GM20431 (cell line): Measurements from ENCODE around the gene LINGO1.

Source experiments
- in situ Hi-C: fragments of 300-500 bp; cut with MseI, MboI; formaldehyde crosslinking; loops from one replicate; pipeline ENCODE4 v1.15.0; 2020; ENCODE audit warnings: low sequenced_read_pairs; ENCODE audit not compliant: unreplicated experiment

LINGO1 gene

GRCh38 chr15:77602800-77603199, 29.9 kb downstream of the LINGO1 start:
- in situ Hi-C loops, result no loop called here

DNA sequence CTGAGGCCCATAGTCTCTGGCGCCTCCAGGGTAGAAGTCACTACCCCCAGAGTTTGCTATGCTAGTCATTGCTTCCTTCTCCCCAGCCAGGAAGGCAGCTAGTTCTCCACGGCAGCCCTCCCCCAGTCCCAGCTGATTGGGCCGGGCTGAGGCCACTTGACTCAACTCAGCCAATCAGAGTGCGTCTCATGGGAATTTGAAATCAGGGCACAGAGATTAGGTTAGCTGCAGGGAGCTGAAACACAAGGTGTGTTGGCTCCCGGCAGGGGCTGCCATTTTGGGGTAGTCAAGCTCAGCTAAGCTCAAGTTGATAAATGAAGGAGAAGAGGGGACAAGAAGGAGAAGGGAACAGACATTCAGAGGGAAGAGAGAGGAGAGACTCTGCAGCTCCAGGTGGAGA, 32.8 kb downstream of the LINGO1 start:
- in situ Hi-C loops, result no loop called here

DNA sequence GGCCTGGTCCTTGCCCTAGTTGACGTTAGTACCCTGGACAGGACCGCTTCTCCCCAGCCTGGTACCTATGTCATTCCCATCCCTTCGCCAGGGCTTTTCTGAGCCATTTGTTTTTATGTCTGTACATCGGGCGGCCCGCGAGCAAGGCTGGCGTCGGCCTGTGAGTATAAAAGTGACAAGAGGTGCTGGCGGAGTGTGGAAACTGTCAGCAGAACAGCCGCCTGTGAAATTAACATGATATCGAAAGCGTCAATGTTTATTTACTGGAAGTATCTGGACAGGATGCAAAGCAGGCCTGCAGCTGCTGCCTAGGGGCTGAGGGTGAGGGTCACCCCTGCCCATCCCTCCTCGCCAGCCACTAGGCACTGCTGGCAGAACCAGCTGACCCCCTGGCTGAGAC, 33.4 kb downstream of the LINGO1 start:
- in situ Hi-C loops, result no loop called here

- in situ Hi-C loops, result no loop called here
Observed at GRCh38 chr15:77598644-77599043, 34.1 kb downstream of the LINGO1 start.

DNA sequence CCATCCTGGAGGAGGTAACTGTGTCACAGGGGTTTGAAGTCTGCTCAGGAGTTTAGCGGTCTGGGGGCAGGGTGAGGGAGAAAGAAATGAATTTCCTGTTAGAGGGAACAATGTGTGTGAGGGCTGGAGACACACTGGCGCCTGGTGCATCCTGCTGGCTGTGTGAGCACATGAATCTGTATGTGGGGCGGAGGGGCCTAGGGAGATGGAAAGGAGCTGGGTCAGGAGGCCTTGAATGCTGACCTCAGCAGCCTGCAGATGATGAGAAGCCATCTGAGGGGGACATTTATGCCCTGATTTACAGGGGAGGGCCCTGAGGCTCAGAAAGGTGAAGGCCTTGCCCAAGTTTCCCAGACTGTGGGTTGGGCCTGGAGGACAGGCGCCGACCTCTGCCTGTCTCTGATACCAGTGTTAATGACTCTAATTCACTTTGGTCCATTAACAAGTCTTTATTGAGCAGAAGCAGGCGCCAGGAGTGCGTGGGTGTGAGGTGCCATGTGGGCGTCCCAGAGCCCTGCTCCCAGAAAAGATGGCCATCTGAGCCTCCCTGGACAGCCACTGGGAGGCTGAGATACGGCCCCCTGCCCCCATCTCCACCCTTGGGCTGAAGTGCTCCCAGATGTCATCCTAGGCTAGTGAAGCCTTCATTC, 34.8 kb downstream of the LINGO1 start:
- in situ Hi-C loops, result no loop called here

DNA sequence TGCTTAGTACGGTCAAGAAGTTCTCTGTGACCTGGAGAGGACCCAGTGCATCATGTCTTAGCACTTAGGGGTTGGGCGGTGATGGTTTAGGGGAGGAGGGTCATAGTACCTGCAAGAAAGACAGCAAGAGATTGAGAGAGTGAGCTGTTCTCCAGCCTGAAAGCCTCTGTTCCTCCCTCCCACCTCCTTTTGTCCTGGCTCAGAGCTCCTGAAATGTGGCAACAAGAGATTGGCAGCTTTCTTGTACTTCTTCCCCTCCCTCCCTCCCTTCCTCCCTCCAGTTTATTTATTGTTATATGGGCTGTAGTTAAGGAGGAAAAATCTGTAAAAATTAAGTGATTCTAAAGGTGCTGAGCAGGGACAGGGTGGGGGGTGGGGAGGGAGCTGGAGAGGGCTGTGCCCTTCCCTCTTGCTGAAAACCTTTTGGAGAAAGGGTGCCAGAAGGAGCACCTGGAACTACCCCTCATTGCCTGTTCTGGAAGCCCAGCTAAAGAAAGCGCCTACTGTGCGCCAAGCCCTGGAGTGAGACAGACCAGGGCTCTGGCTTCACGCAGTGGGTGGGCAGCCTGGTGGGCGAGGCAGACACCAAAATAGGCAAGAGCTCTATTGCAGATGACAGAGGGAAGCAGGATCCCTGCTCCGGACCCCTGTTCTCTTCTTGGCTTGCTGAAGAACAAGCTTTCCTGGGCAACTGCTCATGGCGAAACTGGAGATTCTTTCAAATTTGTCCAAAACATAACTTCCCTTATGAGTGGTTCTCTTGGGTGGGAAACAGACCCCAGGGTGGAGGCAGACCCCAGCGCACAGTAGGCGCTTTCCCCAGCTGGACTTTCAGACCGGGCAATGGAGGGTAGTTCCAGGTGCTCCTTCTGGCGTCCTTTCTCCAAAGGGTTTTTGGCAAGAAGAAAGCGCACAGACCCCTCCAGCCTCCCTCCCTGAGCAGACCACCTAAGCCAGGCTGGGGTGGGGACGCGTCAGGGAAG, 35.6 kb downstream of the LINGO1 start:
- in situ Hi-C loops, result no loop called here

- in situ Hi-C loops, result no loop called here
Observed at GRCh38 chr15:77595231-77595630, 37.5 kb downstream of the LINGO1 start.

- in situ Hi-C loops, result no loop called here
Observed at GRCh38 chr15:77592758-77593157, 40.0 kb downstream of the LINGO1 start.

DNA sequence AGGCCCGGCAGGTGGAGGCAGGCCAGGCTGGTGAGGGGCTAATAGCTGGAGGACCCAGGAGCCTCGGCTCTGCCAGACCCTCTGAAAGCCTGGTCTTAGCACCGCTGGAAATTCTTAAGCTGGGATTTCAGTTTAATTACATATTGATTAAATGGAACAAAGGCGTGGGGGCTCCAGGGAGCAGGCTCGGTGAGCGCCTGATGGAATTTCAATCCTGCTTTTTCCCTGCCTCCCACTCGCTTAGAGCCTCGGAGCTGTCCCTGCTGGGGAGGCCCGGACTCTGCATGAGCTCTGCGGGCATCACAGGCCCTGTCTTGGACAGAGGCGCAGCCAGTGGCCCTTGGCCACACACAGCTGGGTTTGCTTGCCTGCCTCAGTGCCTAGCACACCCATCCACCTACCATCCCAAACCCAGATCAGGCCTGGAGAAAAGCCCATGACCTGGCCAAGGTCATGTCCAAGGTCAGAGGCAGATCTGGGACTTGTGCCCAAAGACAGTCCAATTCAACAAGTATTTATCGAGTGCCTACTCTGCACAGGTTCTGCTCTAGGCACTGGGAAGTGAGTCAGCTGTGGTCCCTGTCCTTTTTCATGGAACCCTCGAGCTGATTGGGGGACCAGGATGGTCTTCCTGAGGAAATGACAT, 40.6 kb downstream of the LINGO1 start:
- in situ Hi-C loops, result no loop called here

- in situ Hi-C loops, result no loop called here
Observed at GRCh38 chr15:77589839-77590238, 42.9 kb downstream of the LINGO1 start.

GRCh38 chr15:77588126-77588525, 44.6 kb downstream of the LINGO1 start:
- in situ Hi-C loops, result no loop called here

DNA sequence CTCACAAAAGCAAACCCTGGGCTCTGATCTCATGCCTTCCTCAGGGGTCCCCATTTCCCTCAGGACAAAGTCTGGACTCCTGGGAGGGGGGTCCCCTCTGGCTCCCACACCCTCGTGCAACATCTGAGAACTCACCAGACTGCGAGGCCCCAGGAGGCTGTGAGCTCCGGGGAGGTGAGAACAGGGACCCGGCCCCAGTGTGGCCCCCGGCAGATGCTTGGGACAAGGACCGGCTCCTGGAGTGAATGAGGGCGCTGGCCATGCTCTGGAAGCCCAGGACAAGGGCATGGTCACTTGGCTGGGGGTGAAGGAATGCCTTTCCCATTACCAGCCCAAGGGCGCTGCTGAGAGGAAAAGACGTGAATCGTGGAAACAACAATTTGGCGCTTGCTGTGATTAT, 48.0 kb downstream of the LINGO1 start:
- in situ Hi-C loops, result no loop called here

DNA sequence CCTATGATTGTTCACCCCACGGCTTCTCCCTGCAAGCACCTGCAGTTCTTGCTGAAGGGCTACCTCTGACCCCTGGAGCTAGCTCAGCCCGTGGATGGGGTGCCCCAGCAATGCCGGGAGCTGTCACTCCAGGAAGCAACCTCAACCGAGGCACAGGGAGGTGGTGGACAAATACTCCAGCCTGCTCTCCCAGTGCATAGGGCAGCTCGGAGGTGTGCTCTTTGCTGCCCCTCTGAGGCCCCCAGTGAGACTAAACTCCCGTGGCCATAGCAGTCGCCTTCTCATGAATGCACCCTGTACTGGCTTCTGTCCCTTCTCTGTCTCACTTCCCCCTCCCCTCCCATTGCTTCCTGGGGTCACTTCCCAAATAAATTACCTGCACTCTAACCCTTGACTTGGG, 48.5 kb downstream of the LINGO1 start:
- in situ Hi-C loops, result no loop called here

GRCh38 chr15:77582763-77583162, 49.9 kb downstream of the LINGO1 start:
- in situ Hi-C loops, result no loop called here

DNA sequence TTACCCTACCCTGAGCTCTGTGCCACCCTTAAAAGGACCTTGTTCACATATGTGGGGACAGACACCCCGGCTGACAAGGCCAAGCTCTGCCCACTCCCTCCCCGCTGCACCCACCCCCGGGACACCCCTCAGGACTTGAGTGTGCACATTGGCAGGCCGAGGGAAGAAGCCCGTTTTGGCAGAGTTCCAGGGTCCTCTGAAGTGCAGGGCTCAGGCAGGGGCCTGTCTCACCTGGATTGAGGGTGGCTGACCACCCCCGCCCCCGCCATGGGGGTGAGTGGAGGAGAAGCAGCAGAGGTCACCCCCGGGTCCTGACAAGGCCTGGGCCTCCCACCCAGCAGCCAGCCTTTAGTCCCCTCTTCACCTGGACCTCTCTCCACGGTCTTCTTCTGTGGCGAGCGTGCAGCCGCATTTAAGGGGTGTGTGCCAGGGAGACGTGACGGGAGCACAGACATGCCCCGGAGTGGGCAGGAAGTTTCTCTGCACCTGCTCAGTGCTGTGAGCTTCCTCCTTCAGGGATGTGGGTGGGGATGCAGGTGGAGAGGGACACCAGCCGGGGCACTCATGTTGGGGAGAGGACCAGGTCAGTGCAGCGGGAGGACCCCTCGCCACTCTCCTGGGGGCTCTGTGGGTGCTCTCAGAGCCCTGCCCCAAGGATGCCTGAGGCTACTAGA, 50.7 kb downstream of the LINGO1 start:
- in situ Hi-C loops, result no loop called here

DNA sequence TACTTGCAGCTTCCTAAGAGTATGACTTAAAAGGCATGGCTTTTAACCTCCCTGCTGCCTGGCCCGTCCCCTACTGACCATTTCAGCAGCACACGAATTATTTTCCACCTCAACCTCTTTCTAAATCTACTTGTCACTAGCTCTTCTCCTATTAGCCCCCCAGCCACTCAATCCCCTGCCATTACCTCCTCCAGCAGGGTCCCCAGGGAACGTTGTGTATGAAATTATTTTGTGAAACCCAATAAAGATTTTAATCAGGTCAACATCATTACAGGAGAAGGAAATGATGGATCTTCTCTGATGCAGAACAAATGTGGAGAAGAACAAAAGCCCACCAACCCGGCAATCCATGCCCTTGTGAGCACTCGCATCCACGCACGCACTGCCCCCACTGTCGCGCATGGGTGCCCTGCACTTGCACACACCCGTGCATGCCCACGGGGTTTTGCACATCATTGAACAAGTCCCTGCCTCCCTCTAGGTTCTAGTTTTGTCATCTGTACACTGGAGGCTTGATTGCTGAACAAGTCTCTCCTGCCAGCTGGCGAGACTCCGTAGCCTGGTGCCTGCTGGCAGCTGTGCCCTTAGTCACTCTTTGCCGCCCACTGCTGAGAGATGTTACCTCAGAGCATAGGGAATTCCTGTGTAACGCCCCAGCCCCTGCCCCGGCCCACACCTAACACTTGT, 51.6 kb downstream of the LINGO1 start:
- in situ Hi-C loops, result no loop called here

GRCh38 chr15:77579498-77580188, 53.1 kb downstream of the LINGO1 start:
- in situ Hi-C loops, result no loop called here

- in situ Hi-C loops, result no loop called here
Observed at GRCh38 chr15:77578641-77579372, 53.9 kb downstream of the LINGO1 start.
